HL-60 (cell line): ENCODE results near the gene SLC14A1.

Source experiments
- DNase-seq, 2 experiments: peaks; one replicate each; pipeline ENCODE4 v3.0.0-alpha.2; 2010 to 2020; ENCODE audit warnings: low read depth in 1 of 2, low spot score in 1 of 2
- H3K27ac ChIP-seq: fragments of 250-450 bp; sonication (Bioruptor Pico); replicated peaks from 2 replicates; pipeline ENCODE4 v1.5.1; 2020; ENCODE audit warnings: mild to moderate bottlenecking, moderate library complexity
- H3K27me3 ChIP-seq: fragments of 250-450 bp; sonication (Bioruptor Pico); 2 replicates; pipeline ENCODE4 v1.5.1; 2021; ENCODE audit warnings: mild to moderate bottlenecking, moderate library complexity; ENCODE audit not compliant: insufficient read depth, poor library complexity, severe bottlenecking
- H3K4me3 ChIP-seq: replicated peaks from 2 replicates; pipeline ENCODE4 v1.5.1; 2011; ENCODE audit warnings: mild to moderate bottlenecking, control low read depth, low read length; ENCODE audit not compliant: insufficient read depth
- CTCF ChIP-seq: IDR thresholded peaks from one replicate; pipeline ENCODE4 v1.5.1; 2011; ENCODE audit warnings: low read length, control low read depth, inconsistent platforms; ENCODE audit not compliant: insufficient read depth
- GABPA ChIP-seq: IDR thresholded peaks from 2 replicates; pipeline ENCODE4 v1.6.1; 2012; ENCODE audit warnings: low read depth
- POLR2AphosphoS5 ChIP-seq: IDR thresholded peaks from 2 replicates; pipeline ENCODE4 v1.6.1; 2012; ENCODE audit warnings: low read depth
- REST ChIP-seq: IDR thresholded peaks from 2 replicates; pipeline ENCODE4 v1.6.1; 2012; ENCODE audit warnings: low read depth; ENCODE audit not compliant: insufficient replicate concordance
- SPI1 ChIP-seq: IDR thresholded peaks from 2 replicates; pipeline ENCODE4 v1.6.1; 2012; ENCODE audit warnings: low read depth, mild to moderate bottlenecking, borderline replicate concordance

Gene SLC14A1

DNA sequence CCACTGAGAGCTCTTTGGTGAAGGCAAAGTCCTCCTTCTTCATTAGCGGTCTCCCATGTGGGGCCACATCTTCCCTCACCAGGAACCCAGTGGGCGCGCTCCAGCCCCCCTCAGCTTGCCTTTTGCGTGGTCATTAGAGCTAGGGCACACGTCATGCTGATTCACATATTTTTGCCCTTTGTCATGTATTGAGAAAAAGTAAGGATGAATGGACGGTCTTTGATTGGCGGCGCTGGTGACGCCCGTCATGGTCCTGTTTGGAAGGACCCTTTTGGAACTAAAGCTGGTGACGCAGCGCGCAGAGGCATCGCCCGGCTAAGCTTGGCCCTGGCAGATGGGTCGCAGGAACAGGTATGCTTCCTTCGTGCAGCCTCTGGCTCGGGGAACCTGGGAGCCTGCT lies 3.1 kb downstream of the SLC14A1 start:
- Histone ChIP-seq H3K27ac (no peak overlapping the region), H3K4me3 (no peak overlapping the region), H3K27me3 (no peaks in the 10 kb centered on the region)
- TF ChIP-seq GABPA (no peak), CTCF (no peak), SPI1 (no peak), POLR2AphosphoS5 (no peak), REST (no peak)
- DNase-seq, result no peak

- no peak for TF ChIP-seq CTCF
- TF ChIP-seq POLR2AphosphoS5, result no peak
- TF ChIP-seq REST, result no peak
- TF ChIP-seq SPI1, result no peak
- TF ChIP-seq GABPA, result no peak
- no peak for DNase-seq
Observed at GRCh38 chr18:45728336-45729010, 4.5 kb downstream of the SLC14A1 start.

DNA sequence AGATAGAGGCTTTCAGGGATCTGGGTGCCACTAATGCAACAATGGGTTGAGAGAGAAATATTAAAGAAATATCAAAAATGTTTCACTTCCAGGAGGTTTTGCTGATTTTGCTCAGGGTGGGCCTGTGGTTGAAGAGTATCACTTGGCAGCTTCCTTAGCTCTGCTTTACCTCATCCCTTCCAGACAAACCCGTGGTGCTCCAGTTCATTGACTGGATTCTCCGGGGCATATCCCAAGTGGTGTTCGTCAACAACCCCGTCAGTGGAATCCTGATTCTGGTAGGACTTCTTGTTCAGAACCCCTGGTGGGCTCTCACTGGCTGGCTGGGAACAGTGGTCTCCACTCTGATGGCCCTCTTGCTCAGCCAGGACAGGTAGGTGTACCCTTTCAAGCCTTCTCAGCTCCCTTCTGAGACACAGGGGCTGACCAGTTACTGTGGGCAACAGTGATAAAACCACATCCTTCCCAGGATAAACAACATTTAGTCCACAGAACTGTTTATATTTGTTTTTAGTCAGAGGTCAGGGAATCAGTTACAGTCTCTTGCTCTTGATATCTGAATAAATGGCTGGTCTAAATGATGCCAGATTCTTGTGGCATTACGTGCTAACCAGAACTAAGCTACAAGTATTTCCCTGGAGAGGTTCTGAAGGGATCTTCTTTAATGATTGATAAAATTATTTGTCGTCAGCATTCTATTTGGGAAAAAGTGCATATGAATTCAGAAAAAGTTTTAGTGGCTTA lies 7.0 kb downstream of the SLC14A1 start:
- TF ChIP-seq REST (no peak), SPI1 (no peak), GABPA (no peak), CTCF (no peak), POLR2AphosphoS5 (no peak)
- no peak for DNase-seq
- Histone ChIP-seq H3K4me3 (no peak overlapping the region), H3K27ac (no peak overlapping the region), H3K27me3 (no peaks in the 10 kb centered on the region)

More at GRCh38 chr18:45728336-45729010, 4.5 kb downstream of the SLC14A1 start:
- no peaks in the 10 kb centered on the region for H3K27me3 ChIP-seq
- no peak overlapping the region for H3K27ac ChIP-seq
- no peak overlapping the region for H3K4me3 ChIP-seq
